Activated T-cell treated with anti-CD3 and anti-CD28 coated beads, Interleukin-2, amount 50 U/mL, for 72 hours (primary cell): ENCODE data around the gene SCPEP1. TPM values are rescaled to one million over a fixed set of nuclear protein-coding genes. Genes with fewer than 3 reads are reported as not detected.
"Not testable (repeated sequence)": the region's sequence is repeated elsewhere in the genome, so short reads cannot be mapped to it uniquely, and the experiment has no call there.

Experiments used
- ATAC-seq, 2 donors: fragments of 150-1000 bp; cut with Tn5 transposase; replicated peaks in 1 of 2; 2 replicates each; pipeline ENCODE4 v1.10.0; 2021; ENCODE audit warnings: moderate library complexity in 2 of 2, mild to moderate bottlenecking in 1 of 2
- DNase-seq, 2 donors: peaks; one replicate each; pipeline ENCODE4 v3.0.0; 2021 to 2022; ENCODE audit warnings: mixed read lengths in 1 of 2
- H3K27ac Mint-ChIP-seq: one replicate; pipeline ENCODE4 v1.8.0; 2022; ENCODE audit warnings: mild to moderate bottlenecking, moderate library complexity, mixed read lengths
- H3K27me3 Mint-ChIP-seq: one replicate; pipeline ENCODE4 v1.8.0; 2022; ENCODE audit warnings: low read depth, mixed read lengths
- H3K36me3 Mint-ChIP-seq, 2 donors: one replicate each; pipeline ENCODE4 v1.8.0; 2022; ENCODE audit warnings: mixed read lengths in 2 of 2, mild to moderate bottlenecking in 1 of 2; ENCODE audit not compliant: insufficient read depth in 2 of 2
- H3K4me1 Mint-ChIP-seq: one replicate; pipeline ENCODE4 v1.8.0; 2022; ENCODE audit warnings: low read depth, mixed read lengths
- H3K4me3 Mint-ChIP-seq, 2 donors: one replicate each; pipeline ENCODE4 v1.8.0; 2022; ENCODE audit warnings: mild to moderate bottlenecking in 2 of 2, mixed read lengths in 2 of 2, moderate library complexity in 2 of 2
- H3K9me3 Mint-ChIP-seq, 2 donors: one replicate each; pipeline ENCODE4 v1.8.0; 2022; ENCODE audit warnings: mixed read lengths in 2 of 2
- total RNA-seq, 2 donors: library from RNA; stranded (reverse); gene quantifications; one replicate each; pipeline ENCODE4 v1.2.3, GENCODE V29; 2022

Gene SCPEP1
- total RNA-seq, 2 donors from 2014 or later, result 28.0 to 34.7 TPM

GRCh38 chr17:56943505-56944125 is 34.3 kb upstream of the SCPEP1 start:
- peaks cover 8% of the 10 kb centered on the region for H3K4me1 Mint-ChIP-seq
- peak overlapping the region; percentile 27 for H3K27ac Mint-ChIP-seq
- ATAC-seq, result peak; percentile 66 to 83
- no peaks in the 10 kb centered on the region for H3K9me3 Mint-ChIP-seq
- peak in 1 of 2 donors; percentile 22 for DNase-seq
- H3K36me3 Mint-ChIP-seq, result peaks cover 4 to 32% of the 10 kb centered on the region in 2 donors
- H3K4me3 Mint-ChIP-seq, result no peak overlapping the region
- no peaks in the 10 kb centered on the region for H3K27me3 Mint-ChIP-seq

GRCh38 chr17:56945938-56946505 is 31.9 kb upstream of the SCPEP1 start:
- Mint-ChIP-seq H3K9me3 (no peaks in the 10 kb centered on the region), H3K4me3 (no peak overlapping the region), H3K27ac (no peak overlapping the region), H3K36me3 (peaks cover 4 to 33% of the 10 kb centered on the region in 2 donors), H3K4me1 (peaks cover 5% of the 10 kb centered on the region), H3K27me3 (no peaks in the 10 kb centered on the region)
- no peak for ATAC-seq
- DNase-seq, result no peak

- Mint-ChIP-seq H3K27me3 (no peaks in the 10 kb centered on the region), H3K27ac (no peak overlapping the region), H3K4me1 (peaks cover 5% of the 10 kb centered on the region), H3K4me3 (no peak overlapping the region), H3K36me3 (peaks cover 4 to 25% of the 10 kb centered on the region in 2 donors), H3K9me3 (no peaks in the 10 kb centered on the region)
- ATAC-seq (no peak), DNase-seq (no peak)
Measured at GRCh38 chr17:56947741-56948140, 30.2 kb upstream of the SCPEP1 start.

- ATAC-seq (no peak), DNase-seq (no peak)
- Mint-ChIP-seq H3K4me1 (peaks cover 5% of the 10 kb centered on the region), H3K9me3 (no peaks in the 10 kb centered on the region), H3K36me3 (peaks cover 4 to 25% of the 10 kb centered on the region in 2 donors), H3K27me3 (no peaks in the 10 kb centered on the region), H3K4me3 (no peak overlapping the region), H3K27ac (no peak overlapping the region)
Measured at GRCh38 chr17:56948491-56948890, 29.4 kb upstream of the SCPEP1 start.

- DNase-seq, result no peak
- no peak overlapping the region for H3K27ac Mint-ChIP-seq
- H3K9me3 Mint-ChIP-seq, result no peaks in the 10 kb centered on the region
- peaks cover 2 to 19% of the 10 kb centered on the region in 2 donors for H3K36me3 Mint-ChIP-seq
- ATAC-seq, result no peak
- no peaks in the 10 kb centered on the region for H3K4me1 Mint-ChIP-seq
- no peak overlapping the region for H3K4me3 Mint-ChIP-seq
- no peaks in the 10 kb centered on the region for H3K27me3 Mint-ChIP-seq
Measured at GRCh38 chr17:56949595-56949994, 28.3 kb upstream of the SCPEP1 start.

- Mint-ChIP-seq H3K36me3 (no peaks in the 10 kb centered on the region), H3K4me1 (peaks cover 22% of the 10 kb centered on the region), H3K27me3 (no peaks in the 10 kb centered on the region), H3K27ac (no peak overlapping the region), H3K9me3 (no peaks in the 10 kb centered on the region), H3K4me3 (no peak overlapping the region)
- ATAC-seq (no peak), DNase-seq (no peak)
Measured at GRCh38 chr17:56956992-56957391, 20.9 kb upstream of the SCPEP1 start.

GRCh38 chr17:56960596-56961538 is 17.1 kb upstream of the SCPEP1 start, which contains the start of gene COIL:
TSS of gene COIL (minus strand) at chr17:56961050. CDS start at chr17:56961019, 31 bp downstream.
- no peaks in the 10 kb centered on the region for H3K9me3 Mint-ChIP-seq
- H3K27ac Mint-ChIP-seq, result peak within 1 kb of the TSS; percentile 72
- ATAC-seq (peak; percentile 99), DNase-seq (peak; percentile 95 to 96)
- H3K4me1 Mint-ChIP-seq, result peaks cover 29% of the 10 kb centered on the region
- peak within 1 kb of the TSS; percentile 84 to 86 for H3K4me3 Mint-ChIP-seq
- no peaks in the 10 kb centered on the region for H3K27me3 Mint-ChIP-seq
- no peaks in the 10 kb centered on the region for H3K36me3 Mint-ChIP-seq

- H3K27ac Mint-ChIP-seq, H3K9me3 Mint-ChIP-seq, H3K27me3 Mint-ChIP-seq, DNase-seq, ATAC-seq, H3K36me3 Mint-ChIP-seq, H3K4me3 Mint-ChIP-seq, H3K4me1 Mint-ChIP-seq: not testable (repeated sequence)
Measured at GRCh38 chr17:56965241-56965640, 12.7 kb upstream of the SCPEP1 start.

GRCh38 chr17:56965681-56966080 is 12.2 kb upstream of the SCPEP1 start:
- H3K27ac Mint-ChIP-seq, H3K36me3 Mint-ChIP-seq, H3K9me3 Mint-ChIP-seq, H3K27me3 Mint-ChIP-seq, H3K4me1 Mint-ChIP-seq, ATAC-seq, H3K4me3 Mint-ChIP-seq, DNase-seq: not testable (repeated sequence)

- Mint-ChIP-seq H3K36me3 (no peaks in the 10 kb centered on the region), H3K4me3 (no peak overlapping the region), H3K9me3 (peaks cover 0 to 4% of the 10 kb centered on the region in 2 donors), H3K27ac (no peak overlapping the region), H3K4me1 (peaks cover 7% of the 10 kb centered on the region), H3K27me3 (peaks cover 5% of the 10 kb centered on the region)
- ATAC-seq (no peak), DNase-seq (no peak)
Measured at GRCh38 chr17:56966338-56966737, 11.6 kb upstream of the SCPEP1 start.

GRCh38 chr17:56970974-56971373 is 7.0 kb upstream of the SCPEP1 start:
- Mint-ChIP-seq H3K36me3 (no peaks in the 10 kb centered on the region), H3K27ac (no peak overlapping the region), H3K9me3 (peaks cover 0 to 4% of the 10 kb centered on the region in 2 donors), H3K4me1 (no peaks in the 10 kb centered on the region), H3K27me3 (peaks cover 13% of the 10 kb centered on the region), H3K4me3 (no peak overlapping the region)
- no peak for DNase-seq
- ATAC-seq, result no peak

- Mint-ChIP-seq H3K9me3 (peaks cover 0 to 4% of the 10 kb centered on the region in 2 donors), H3K4me3 (no peak overlapping the region), H3K36me3 (no peaks in the 10 kb centered on the region), H3K27me3 (peaks cover 13% of the 10 kb centered on the region), H3K27ac (no peak overlapping the region), H3K4me1 (peaks cover 6% of the 10 kb centered on the region)
- ATAC-seq, result no peak
- DNase-seq, result no peak
Measured at GRCh38 chr17:56972111-56972730, 5.7 kb upstream of the SCPEP1 start.

GRCh38 chr17:56973520-56973919 is 4.4 kb upstream of the SCPEP1 start:
- H3K9me3 Mint-ChIP-seq, result peaks cover 0 to 4% of the 10 kb centered on the region in 2 donors
- ATAC-seq, result no peak
- no peak overlapping the region for H3K4me3 Mint-ChIP-seq

More at GRCh38 chr17:56973520-56973919, 4.4 kb upstream of the SCPEP1 start:
- H3K27me3 Mint-ChIP-seq, result peaks cover 13% of the 10 kb centered on the region
- H3K27ac Mint-ChIP-seq, result no peak overlapping the region
- no peaks in the 10 kb centered on the region for H3K36me3 Mint-ChIP-seq
- H3K4me1 Mint-ChIP-seq, result peaks cover 12% of the 10 kb centered on the region
- DNase-seq, result no peak
